ENCODE measurements around the gene NPBWR2.

NPBWR2 gene

GRCh38 chr20:64069614-64070243 is 37.6 kb downstream of the NPBWR2 start:
- Histone ChIP-seq H3K4me3 (replicated peaks; ENCODE audit: insufficient read depth, low read length) (no peak overlapping the region), H3K27me3 (ENCODE audit: insufficient read depth, poor library complexity, severe bottlenecking) (no peaks in the 10 kb centered on the region), H3K27ac (replicated peaks) (no peak overlapping the region)
- TF ChIP-seq CTCF (IDR thresholded peaks at IDR 0.05; ENCODE audit: insufficient read depth, low read length), result peak; percentile 76
- no peak for TF ChIP-seq SPI1 (IDR thresholded peaks at IDR 0.05; ENCODE audit: borderline replicate concordance, low read depth)
- TF ChIP-seq GABPA (IDR thresholded peaks at IDR 0.05; ENCODE audit: low read depth), result no peak
- TF ChIP-seq POLR2AphosphoS5 (IDR thresholded peaks at IDR 0.05; ENCODE audit: low read depth), result peak; percentile 45; the same call in 1 of the 2 replicates
- DNase-seq (ENCODE audit: low read depth in 1 of 2, low spot score in 1 of 2), result no peak

- H3K27ac ChIP-seq (replicated peaks), result no peak overlapping the region
- H3K4me3 ChIP-seq (replicated peaks; ENCODE audit: insufficient read depth, low read length), result no peak overlapping the region
- no peak for TF ChIP-seq GABPA (IDR thresholded peaks at IDR 0.05; ENCODE audit: low read depth)
- no peak for TF ChIP-seq CTCF (IDR thresholded peaks at IDR 0.05; ENCODE audit: insufficient read depth, low read length)
- no peak for TF ChIP-seq REST (IDR thresholded peaks at IDR 0.05; ENCODE audit: insufficient replicate concordance, low read depth)
- no peak for TF ChIP-seq POLR2AphosphoS5 (IDR thresholded peaks at IDR 0.05; ENCODE audit: low read depth)
- no peak for TF ChIP-seq SPI1 (IDR thresholded peaks at IDR 0.05; ENCODE audit: borderline replicate concordance, low read depth)
- DNase-seq (ENCODE audit: low read depth in 1 of 2, low spot score in 1 of 2), result no peak
- no peaks in the 10 kb centered on the region for H3K27me3 ChIP-seq (ENCODE audit: insufficient read depth, poor library complexity, severe bottlenecking)
Measured at GRCh38 chr20:64069209-64069613, 38.2 kb downstream of the NPBWR2 start.

GRCh38 chr20:64068386-64069208 is 38.8 kb downstream of the NPBWR2 start:
- H3K27ac ChIP-seq (replicated peaks), result no peak overlapping the region
- TF ChIP-seq REST (IDR thresholded peaks at IDR 0.05; ENCODE audit: insufficient replicate concordance, low read depth) (no peak), SPI1 (IDR thresholded peaks at IDR 0.05; ENCODE audit: borderline replicate concordance, low read depth) (no peak), GABPA (IDR thresholded peaks at IDR 0.05; ENCODE audit: low read depth) (no peak), CTCF (IDR thresholded peaks at IDR 0.05; ENCODE audit: insufficient read depth, low read length) (no peak), POLR2AphosphoS5 (IDR thresholded peaks at IDR 0.05; ENCODE audit: low read depth) (no peak; the same call in 1 of the 2 replicates)
- H3K27me3 ChIP-seq (ENCODE audit: insufficient read depth, poor library complexity, severe bottlenecking), result no peaks in the 10 kb centered on the region
- H3K4me3 ChIP-seq (replicated peaks; ENCODE audit: insufficient read depth, low read length), result no peak overlapping the region
- DNase-seq (ENCODE audit: low read depth in 1 of 2, low spot score in 1 of 2), result no peak

Measured in HL-60 (cell line).